BE2C (cell line): ENCODE results near the gene XRCC4.
"Not testable (repeated sequence)": the region's sequence is repeated elsewhere in the genome, so short reads cannot be mapped to it uniquely, and the experiment has no call there.

Experiments
- DNase-seq: peaks from one replicate; pipeline ENCODE4 v3.0.0-alpha.2; 2020
- H3K27me3 ChIP-seq: fragments of 250-450 bp; sonication (Bioruptor Pico); 2 replicates; pipeline ENCODE4 v1.5.1; 2020; ENCODE audit warnings: mild to moderate bottlenecking
- H3K36me3 ChIP-seq: fragments of 250-450 bp; sonication (Bioruptor Pico); 2 replicates; pipeline ENCODE4 v1.5.1; 2020; ENCODE audit warnings: mild to moderate bottlenecking
- H3K4me1 ChIP-seq: fragments of 250-450 bp; sonication (Bioruptor Pico); 2 replicates; pipeline ENCODE4 v1.5.1; 2020
- H3K4me3 ChIP-seq: 2 replicates; pipeline ENCODE4 v1.5.1; 2011; ENCODE audit warnings: low read depth, low read length
- H3K9me3 ChIP-seq: fragments of 250-450 bp; sonication (Bioruptor Pico); 2 replicates; pipeline ENCODE4 v1.5.1; 2020
- TF ChIP-seq, protein P1 (sequence below): IDR thresholded peaks from 2 replicates; pipeline ENCODE4 v1.5.1; 2012; ENCODE audit warnings: mild to moderate bottlenecking, low read depth, low read length

Gene XRCC4

DNA sequence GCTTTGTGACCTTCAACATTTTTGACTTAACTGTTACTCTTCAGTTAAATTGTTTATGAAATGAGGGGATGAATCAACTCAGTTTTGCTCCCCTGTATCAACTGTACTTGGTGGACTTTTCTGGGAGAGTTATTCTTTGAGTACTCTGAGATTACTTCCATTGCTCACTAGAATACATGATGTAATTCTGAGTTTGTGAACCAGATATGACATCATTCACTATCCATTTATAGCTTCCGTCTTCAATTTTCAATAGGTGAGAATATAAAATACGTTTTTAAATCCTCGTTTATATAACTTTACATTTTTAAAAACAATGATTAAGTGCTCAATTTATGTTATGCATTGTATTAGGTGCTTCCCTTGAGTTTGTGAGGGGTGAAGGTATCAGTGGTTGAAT is 71.0 kb downstream of the XRCC4 start:
- TF ChIP-seq, protein P1, sequence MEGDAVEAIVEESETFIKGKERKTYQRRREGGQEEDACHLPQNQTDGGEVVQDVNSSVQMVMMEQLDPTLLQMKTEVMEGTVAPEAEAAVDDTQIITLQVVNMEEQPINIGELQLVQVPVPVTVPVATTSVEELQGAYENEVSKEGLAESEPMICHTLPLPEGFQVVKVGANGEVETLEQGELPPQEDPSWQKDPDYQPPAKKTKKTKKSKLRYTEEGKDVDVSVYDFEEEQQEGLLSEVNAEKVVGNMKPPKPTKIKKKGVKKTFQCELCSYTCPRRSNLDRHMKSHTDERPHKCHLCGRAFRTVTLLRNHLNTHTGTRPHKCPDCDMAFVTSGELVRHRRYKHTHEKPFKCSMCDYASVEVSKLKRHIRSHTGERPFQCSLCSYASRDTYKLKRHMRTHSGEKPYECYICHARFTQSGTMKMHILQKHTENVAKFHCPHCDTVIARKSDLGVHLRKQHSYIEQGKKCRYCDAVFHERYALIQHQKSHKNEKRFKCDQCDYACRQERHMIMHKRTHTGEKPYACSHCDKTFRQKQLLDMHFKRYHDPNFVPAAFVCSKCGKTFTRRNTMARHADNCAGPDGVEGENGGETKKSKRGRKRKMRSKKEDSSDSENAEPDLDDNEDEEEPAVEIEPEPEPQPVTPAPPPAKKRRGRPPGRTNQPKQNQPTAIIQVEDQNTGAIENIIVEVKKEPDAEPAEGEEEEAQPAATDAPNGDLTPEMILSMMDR, result no peak
- Histone ChIP-seq H3K36me3 (no peaks in the 10 kb centered on the region), H3K9me3 (no peaks in the 10 kb centered on the region), H3K27me3 (no peaks in the 10 kb centered on the region), H3K4me3 (no peak overlapping the region), H3K4me1 (no peaks in the 10 kb centered on the region)
- DNase-seq, result no peak

DNA sequence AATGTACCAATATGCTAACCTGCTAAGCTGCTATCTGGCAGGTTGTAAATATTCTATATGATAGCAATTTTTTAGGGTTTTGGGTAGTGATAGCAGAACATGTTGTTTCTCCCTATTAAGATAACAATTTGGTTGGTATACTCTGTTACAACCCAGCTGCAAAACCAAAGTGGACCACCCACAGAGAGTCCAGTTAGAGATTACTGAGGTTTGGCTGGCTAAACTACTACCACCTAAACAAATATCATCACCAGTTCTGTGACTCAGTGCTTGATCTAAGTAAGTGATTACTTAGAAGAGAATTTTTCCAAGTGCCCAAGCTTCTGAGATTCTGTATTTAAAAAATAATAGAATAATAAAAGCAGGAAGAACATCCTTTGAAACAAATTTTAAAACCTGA is 72.3 kb downstream of the XRCC4 start:
- TF ChIP-seq, protein P1, result no peak
- DNase-seq, result no peak
- H3K27me3 ChIP-seq, result no peaks in the 10 kb centered on the region
- H3K9me3 ChIP-seq, result no peaks in the 10 kb centered on the region
- H3K36me3 ChIP-seq, result no peaks in the 10 kb centered on the region
- H3K4me3 ChIP-seq, result no peak overlapping the region
- H3K4me1 ChIP-seq, result no peaks in the 10 kb centered on the region

DNA sequence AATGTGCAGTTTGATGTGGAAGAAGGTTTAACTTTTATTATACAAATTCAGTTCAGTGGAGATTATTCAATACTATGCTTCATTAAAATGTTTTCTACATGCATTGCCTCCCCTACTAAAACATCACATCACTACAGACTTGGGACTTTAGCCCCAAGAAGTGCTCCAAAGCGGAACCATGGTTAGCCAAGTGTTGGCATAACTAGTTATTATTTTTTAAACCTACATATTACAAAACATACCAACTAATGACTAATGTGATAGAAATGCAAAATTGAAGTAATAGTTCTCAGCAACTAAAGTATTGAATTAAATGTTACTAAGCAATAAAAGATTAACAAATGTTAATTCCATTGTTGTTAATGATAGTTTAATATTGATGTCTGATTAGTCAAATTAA is 74.5 kb downstream of the XRCC4 start:
- TF ChIP-seq, protein P1, result no peak
- no peaks in the 10 kb centered on the region for H3K36me3 ChIP-seq

GRCh38 chr5:83152996-83153395 is 75.6 kb downstream of the XRCC4 start:
- not testable (repeated sequence) for DNase-seq, H3K9me3 ChIP-seq, H3K27me3 ChIP-seq, H3K4me3 ChIP-seq, H3K4me1 ChIP-seq, H3K36me3 ChIP-seq

More for the DNA sequence above, 74.5 kb downstream of the XRCC4 start:
- Histone ChIP-seq H3K27me3 (no peaks in the 10 kb centered on the region), H3K4me3 (no peak overlapping the region), H3K9me3 (no peaks in the 10 kb centered on the region), H3K4me1 (no peaks in the 10 kb centered on the region)
- no peak for DNase-seq

DNA sequence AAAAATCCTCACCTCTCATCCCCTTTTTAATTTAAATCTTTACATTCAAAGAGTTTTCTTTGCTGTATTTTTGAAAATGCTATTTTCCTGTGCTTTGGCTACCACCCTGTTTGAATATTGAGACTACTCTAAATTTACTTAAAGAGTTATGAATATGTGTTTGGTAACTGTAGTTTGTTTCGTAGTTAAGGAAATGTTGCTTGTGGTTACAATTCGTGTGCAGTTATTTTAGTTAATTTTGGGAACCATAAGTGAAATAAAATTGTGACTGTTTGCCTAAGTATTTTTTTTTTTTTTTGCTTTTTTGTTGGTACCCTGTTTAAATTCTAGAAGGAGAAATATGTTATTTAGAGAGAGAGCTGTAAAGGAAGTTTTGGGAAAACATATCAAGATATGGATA is 78.7 kb downstream of the XRCC4 start:
- no peaks in the 10 kb centered on the region for H3K4me1 ChIP-seq
- TF ChIP-seq, protein P1, result no peak
- H3K36me3 ChIP-seq, result no peaks in the 10 kb centered on the region
- no peak for DNase-seq
- H3K9me3 ChIP-seq, result no peaks in the 10 kb centered on the region
- H3K27me3 ChIP-seq, result no peaks in the 10 kb centered on the region
- H3K4me3 ChIP-seq, result no peak overlapping the region

GRCh38 chr5:83157163-83157562 is 79.8 kb downstream of the XRCC4 start:
- DNase-seq, result no peak
- Histone ChIP-seq H3K36me3 (no peaks in the 10 kb centered on the region), H3K4me3 (no peak overlapping the region), H3K4me1 (no peaks in the 10 kb centered on the region), H3K27me3 (no peaks in the 10 kb centered on the region), H3K9me3 (no peaks in the 10 kb centered on the region)
- TF ChIP-seq, protein P1, result no peak

DNA sequence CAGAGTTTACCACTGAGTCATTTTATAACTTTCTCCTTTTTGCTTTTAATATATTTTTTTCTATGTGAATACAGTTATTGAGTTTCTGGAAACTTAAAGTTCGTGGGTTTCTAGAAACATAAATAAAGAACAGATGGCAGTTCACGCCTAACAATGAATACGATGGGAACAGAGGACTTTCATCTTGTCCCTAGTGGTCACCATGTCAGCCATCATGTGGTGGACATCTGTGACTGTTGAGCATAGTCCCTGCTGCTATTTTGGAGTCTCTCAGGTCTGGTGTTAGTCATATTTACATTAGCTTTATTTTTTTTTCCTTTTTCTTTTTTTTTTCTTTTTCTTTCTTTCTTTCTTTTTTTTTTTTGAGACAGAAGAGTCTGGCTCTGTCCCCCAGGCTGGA is 85.3 kb downstream of the XRCC4 start:
- TF ChIP-seq, protein P1, result no peak

More for the DNA sequence above, 85.3 kb downstream of the XRCC4 start:
- Histone ChIP-seq H3K9me3 (no peaks in the 10 kb centered on the region), H3K4me3 (no peak overlapping the region), H3K27me3 (no peaks in the 10 kb centered on the region), H3K36me3 (no peaks in the 10 kb centered on the region), H3K4me1 (peaks cover 4% of the 10 kb centered on the region; the same call in 1 of the 2 replicates)
- DNase-seq, result no peak
